Kidney epithelial cell (primary cell): ENCODE results near the gene FGF1. TPM values are rescaled to one million over a fixed set of nuclear protein-coding genes. Genes with fewer than 3 reads are reported as not detected.

Source experiments
- DNase-seq: peaks from one replicate; pipeline ENCODE4 v3.0.0-alpha.2; 2010; ENCODE audit warnings: low read depth
- H3K27me3 ChIP-seq: 2 replicates; pipeline ENCODE4 v1.6.0; 2011; ENCODE audit warnings: low read length; ENCODE audit not compliant: control insufficient read depth, insufficient read depth
- H3K36me3 ChIP-seq: 2 replicates; pipeline ENCODE4 v1.5.1; 2011; ENCODE audit warnings: low read length; ENCODE audit not compliant: control insufficient read depth, insufficient read depth
- H3K4me3 ChIP-seq: 2 replicates; pipeline ENCODE4 v1.5.1; 2011; ENCODE audit warnings: low read depth, mild to moderate bottlenecking, control low read depth, low read length
- CTCF ChIP-seq: IDR thresholded peaks from 2 replicates; pipeline ENCODE4 v1.5.1; 2011; ENCODE audit warnings: mild to moderate bottlenecking, moderate library complexity, low read length, control low read depth, inconsistent platforms; ENCODE audit not compliant: insufficient read depth, poor library complexity, severe bottlenecking
- total RNA-seq: library from RNA; depleted of rRNA; stranded (reverse); fragments of >200 nt; gene quantifications from 2 replicates; pipeline ENCODE4 v1.2.3, GENCODE V29; 2015

Gene FGF1
- total RNA-seq, 1 donor from 2014 or later = 12.1 TPM

DNA sequence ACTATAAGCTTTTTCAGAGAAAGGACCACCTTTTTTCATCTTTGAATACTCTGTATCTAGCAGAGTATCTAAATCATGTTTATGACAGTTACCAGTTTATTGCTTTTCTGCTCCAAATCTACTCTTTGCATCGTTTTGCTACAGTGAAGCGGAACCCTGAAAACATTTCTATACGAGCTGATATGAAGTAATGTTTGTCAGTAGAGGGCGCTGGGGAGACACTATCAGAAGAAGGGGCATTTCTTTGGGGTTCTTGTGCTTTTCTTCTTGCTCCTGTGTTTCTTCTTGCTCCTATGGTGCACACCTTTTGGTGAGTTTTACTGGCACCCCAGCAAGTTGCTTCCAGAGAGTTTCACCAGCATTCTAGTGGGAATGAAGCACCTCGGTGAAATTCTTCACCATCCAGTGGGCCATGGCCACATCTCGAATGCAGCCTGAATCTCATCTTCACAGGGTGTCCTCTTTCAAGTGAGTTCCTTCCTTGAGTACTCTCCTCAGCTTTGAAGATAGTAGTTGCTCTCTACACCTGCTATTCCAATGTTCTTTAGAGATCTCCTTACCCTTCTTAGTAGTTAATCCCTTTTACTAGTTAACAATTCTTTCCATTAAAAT lies 98.4 kb downstream of the FGF1 start:
- TF ChIP-seq CTCF = peak; percentile 50
- Histone ChIP-seq H3K27me3 (no peaks in the 10 kb centered on the region), H3K36me3 (no peaks in the 10 kb centered on the region), H3K4me3 (no peak overlapping the region)
- DNase-seq = no peak

- no peaks in the 10 kb centered on the region for H3K27me3 ChIP-seq
- DNase-seq = no peak
- no peaks in the 10 kb centered on the region for H3K36me3 ChIP-seq
- no peak for TF ChIP-seq CTCF
- no peak overlapping the region for H3K4me3 ChIP-seq
Observed at GRCh38 chr5:142586552-142586951, 99.3 kb downstream of the FGF1 start.

DNA sequence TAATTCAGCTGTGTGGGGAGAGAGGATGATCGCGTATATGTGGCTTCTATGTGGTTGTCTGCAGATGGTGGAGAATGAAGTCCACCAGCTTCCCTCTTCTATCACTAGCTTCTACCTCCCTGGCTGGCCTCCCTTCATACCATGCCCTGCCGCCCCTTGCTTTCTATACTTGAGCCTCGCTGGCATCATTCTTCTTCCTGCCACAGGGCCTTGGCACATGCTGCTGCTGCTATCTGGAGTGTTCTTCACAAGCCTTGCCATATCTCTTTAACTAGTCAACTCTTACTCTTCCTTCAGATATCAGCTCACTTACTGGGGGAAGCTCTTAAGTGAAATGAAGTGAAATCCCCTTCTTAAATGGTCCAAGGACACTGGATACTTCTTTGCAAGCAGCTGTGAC lies 100.4 kb downstream of the FGF1 start:
- TF ChIP-seq CTCF = no peak
- no peaks in the 10 kb centered on the region for H3K27me3 ChIP-seq
- DNase-seq = no peak
- H3K36me3 ChIP-seq = no peaks in the 10 kb centered on the region
- no peak overlapping the region for H3K4me3 ChIP-seq

- no peaks in the 10 kb centered on the region for H3K27me3 ChIP-seq
- TF ChIP-seq CTCF = no peak
- no peak overlapping the region for H3K4me3 ChIP-seq
- DNase-seq = no peak
- no peaks in the 10 kb centered on the region for H3K36me3 ChIP-seq
Observed at GRCh38 chr5:142584891-142585290, 101.0 kb downstream of the FGF1 start.

DNA sequence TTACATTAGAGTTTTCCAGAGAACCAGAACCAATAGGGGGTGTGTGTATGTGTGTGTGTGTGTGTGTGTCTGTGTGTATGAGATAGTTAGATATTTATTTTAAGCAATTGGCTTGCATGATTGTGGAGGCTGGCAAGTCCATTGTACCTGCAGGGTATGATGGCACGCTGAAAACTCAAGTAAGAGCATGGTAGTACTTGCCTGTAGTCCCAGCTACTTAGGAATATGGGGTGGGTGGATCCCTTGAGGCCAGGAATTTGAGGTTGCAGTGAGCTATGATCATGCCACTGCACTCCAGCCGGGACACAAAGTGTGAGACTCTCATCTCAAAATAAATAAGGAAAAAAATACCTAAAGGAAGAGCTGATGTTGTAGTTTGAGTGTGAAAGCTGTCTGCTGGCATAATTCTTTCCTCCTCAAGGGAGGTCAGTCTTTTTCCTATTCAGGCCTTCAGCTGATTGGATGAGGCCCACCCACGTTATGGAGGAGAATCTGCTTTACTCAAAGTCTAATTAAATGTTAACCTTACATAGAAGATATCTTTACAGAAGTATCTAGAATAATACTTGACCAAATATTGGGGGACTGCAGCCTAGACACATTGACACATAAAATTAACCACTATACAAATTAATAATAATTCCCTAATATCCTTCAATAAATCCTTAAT lies 107.6 kb downstream of the FGF1 start:
- Histone ChIP-seq H3K27me3 (no peaks in the 10 kb centered on the region), H3K4me3 (no peak overlapping the region), H3K36me3 (no peaks in the 10 kb centered on the region)
- no peak for DNase-seq
- TF ChIP-seq CTCF = no peak

GRCh38 chr5:142576804-142577203 lies 109.1 kb downstream of the FGF1 start:
- no peak for DNase-seq
- no peak overlapping the region for H3K4me3 ChIP-seq
- H3K36me3 ChIP-seq = no peaks in the 10 kb centered on the region
- H3K27me3 ChIP-seq = no peaks in the 10 kb centered on the region
- no peak for TF ChIP-seq CTCF
